ENCODE data around the gene ABCA6. TPM values are rescaled to one million over a fixed set of nuclear protein-coding genes. Genes with fewer than 3 reads are reported as not detected.

Gene ABCA6
- total and polyA plus RNA-seq, 5 donors from 2014 or later: 0.15 TPM; not detected in 4

- Histone ChIP-seq H3K27me3 (ENCODE audit: control insufficient read depth, insufficient read depth, low read length) (no peaks in the 10 kb centered on the region), H3K9me3 (ENCODE audit: control insufficient read depth in 2 of 2, low read length in 2 of 2) (no peaks in the 10 kb centered on the region), H3K4me1 (ENCODE audit: control insufficient read depth, insufficient read depth, low read length, poor library complexity, severe bottlenecking) (no peaks in the 10 kb centered on the region), H3K36me3 (ENCODE audit: control insufficient read depth, insufficient read depth, low read length) (no peaks in the 10 kb centered on the region), H3K4me3 (ENCODE audit: low read depth, low read length) (no peak overlapping the region), H3K27ac (ENCODE audit: insufficient read depth, low read length, poor library complexity, severe bottlenecking) (no peak overlapping the region)
- H3K9me3 Mint-ChIP-seq: peaks cover 0 to 6% (median 3%) of the 10 kb centered on the region in 7 donors
- H3K27me3 Mint-ChIP-seq: peaks cover 6% of the 10 kb centered on the region
- H3K4me3 Mint-ChIP-seq: no peak overlapping the region
- no peaks in the 10 kb centered on the region for H3K36me3 Mint-ChIP-seq
- no peak for ATAC-seq (ENCODE audit: low read depth in 2 of 2)
- no peak for DNase-seq
- no peak overlapping the region for H3K27ac Mint-ChIP-seq
- H3K4me1 Mint-ChIP-seq: no peaks in the 10 kb centered on the region
These were observed 7.6 kb downstream of the ABCA6 start for GRCh38 chr17:69134112-69134511.

- Histone ChIP-seq H3K4me1 (ENCODE audit: control insufficient read depth, insufficient read depth, low read length, poor library complexity, severe bottlenecking) (no peaks in the 10 kb centered on the region), H3K36me3 (ENCODE audit: control insufficient read depth, insufficient read depth, low read length) (no peaks in the 10 kb centered on the region), H3K27ac (ENCODE audit: insufficient read depth, low read length, poor library complexity, severe bottlenecking) (no peak overlapping the region), H3K4me3 (ENCODE audit: low read depth, low read length) (no peak overlapping the region), H3K27me3 (ENCODE audit: control insufficient read depth, insufficient read depth, low read length) (no peaks in the 10 kb centered on the region), H3K9me3 (ENCODE audit: control insufficient read depth in 2 of 2, low read length in 2 of 2) (no peaks in the 10 kb centered on the region)
- DNase-seq (no peak), ATAC-seq (ENCODE audit: low read depth in 2 of 2) (no peak)
- Mint-ChIP-seq H3K27me3 (peaks cover 6% of the 10 kb centered on the region), H3K27ac (no peak overlapping the region), H3K9me3 (peaks cover 0 to 6% (median 0%) of the 10 kb centered on the region in 7 donors), H3K4me1 (no peaks in the 10 kb centered on the region), H3K4me3 (no peak overlapping the region), H3K36me3 (no peaks in the 10 kb centered on the region)
These were observed 10.9 kb downstream of the ABCA6 start for GRCh38 chr17:69130627-69131296.

- no peak overlapping the region for H3K27ac ChIP-seq (ENCODE audit: insufficient read depth, low read length, poor library complexity, severe bottlenecking)
- H3K27me3 ChIP-seq (ENCODE audit: control insufficient read depth, insufficient read depth, low read length): no peaks in the 10 kb centered on the region
- H3K36me3 ChIP-seq (ENCODE audit: control insufficient read depth, insufficient read depth, low read length): no peaks in the 10 kb centered on the region
- ATAC-seq (ENCODE audit: low read depth in 2 of 2) (no peak), DNase-seq (no peak)
- H3K4me1 ChIP-seq (ENCODE audit: control insufficient read depth, insufficient read depth, low read length, poor library complexity, severe bottlenecking): no peaks in the 10 kb centered on the region
- Mint-ChIP-seq H3K4me3 (no peak overlapping the region), H3K36me3 (no peaks in the 10 kb centered on the region), H3K9me3 (peaks cover 0 to 3% (median 0%) of the 10 kb centered on the region in 7 donors), H3K27ac (no peak overlapping the region), H3K4me1 (no peaks in the 10 kb centered on the region), H3K27me3 (no peaks in the 10 kb centered on the region)
- H3K4me3 ChIP-seq (ENCODE audit: low read depth, low read length): no peak overlapping the region
- no peaks in the 10 kb centered on the region for H3K9me3 ChIP-seq (ENCODE audit: control insufficient read depth in 2 of 2, low read length in 2 of 2)
These were observed 18.1 kb downstream of the ABCA6 start for GRCh38 chr17:69123626-69124025.

- H3K36me3 Mint-ChIP-seq: no peaks in the 10 kb centered on the region
- H3K27me3 Mint-ChIP-seq: no peaks in the 10 kb centered on the region
- H3K27ac Mint-ChIP-seq: no peak overlapping the region
- no peaks in the 10 kb centered on the region for H3K36me3 ChIP-seq (ENCODE audit: control insufficient read depth, insufficient read depth, low read length)
- no peak overlapping the region for H3K4me3 ChIP-seq (ENCODE audit: low read depth, low read length)
- no peaks in the 10 kb centered on the region for H3K9me3 ChIP-seq (ENCODE audit: control insufficient read depth in 2 of 2, low read length in 2 of 2)
- H3K27ac ChIP-seq (ENCODE audit: insufficient read depth, low read length, poor library complexity, severe bottlenecking): no peak overlapping the region
- H3K9me3 Mint-ChIP-seq: peaks cover 0 to 3% (median 0%) of the 10 kb centered on the region in 7 donors
- H3K4me1 ChIP-seq (ENCODE audit: control insufficient read depth, insufficient read depth, low read length, poor library complexity, severe bottlenecking): no peaks in the 10 kb centered on the region
- no peaks in the 10 kb centered on the region for H3K27me3 ChIP-seq (ENCODE audit: control insufficient read depth, insufficient read depth, low read length)
- H3K4me1 Mint-ChIP-seq: no peaks in the 10 kb centered on the region
- ATAC-seq (ENCODE audit: low read depth in 2 of 2): no peak
- DNase-seq: no peak
- H3K4me3 Mint-ChIP-seq: no peak overlapping the region
These were observed 19.6 kb downstream of the ABCA6 start for GRCh38 chr17:69122065-69122464.

- no peaks in the 10 kb centered on the region for H3K36me3 ChIP-seq (ENCODE audit: control insufficient read depth, insufficient read depth, low read length)
- Mint-ChIP-seq H3K9me3 (no peaks in the 10 kb centered on the region), H3K4me1 (no peaks in the 10 kb centered on the region), H3K27ac (peak overlapping the region in 1 of 3 donors; percentile 48), H3K4me3 (no peak overlapping the region), H3K36me3 (no peaks in the 10 kb centered on the region), H3K27me3 (no peaks in the 10 kb centered on the region)
- H3K4me1 ChIP-seq (ENCODE audit: control insufficient read depth, insufficient read depth, low read length, poor library complexity, severe bottlenecking): no peaks in the 10 kb centered on the region
- no peaks in the 10 kb centered on the region for H3K9me3 ChIP-seq (ENCODE audit: control insufficient read depth in 2 of 2, low read length in 2 of 2)
- H3K4me3 ChIP-seq (ENCODE audit: low read depth, low read length): no peak overlapping the region
- H3K27me3 ChIP-seq (ENCODE audit: control insufficient read depth, insufficient read depth, low read length): no peaks in the 10 kb centered on the region
- DNase-seq: no peak
- no peak for ATAC-seq (ENCODE audit: low read depth in 2 of 2)
- no peak overlapping the region for H3K27ac ChIP-seq (ENCODE audit: insufficient read depth, low read length, poor library complexity, severe bottlenecking)
These were observed 23.6 kb downstream of the ABCA6 start for GRCh38 chr17:69117855-69118784.

GRCh38 chr17:69111794-69112193 is 29.9 kb downstream of the ABCA6 start:
- no peaks in the 10 kb centered on the region for H3K36me3 ChIP-seq (ENCODE audit: control insufficient read depth, insufficient read depth, low read length)
- Mint-ChIP-seq H3K4me3 (no peak overlapping the region), H3K27ac (no peak overlapping the region), H3K36me3 (no peaks in the 10 kb centered on the region), H3K4me1 (no peaks in the 10 kb centered on the region), H3K9me3 (no peaks in the 10 kb centered on the region), H3K27me3 (no peaks in the 10 kb centered on the region)
- no peaks in the 10 kb centered on the region for H3K4me1 ChIP-seq (ENCODE audit: control insufficient read depth, insufficient read depth, low read length, poor library complexity, severe bottlenecking)
- no peaks in the 10 kb centered on the region for H3K27me3 ChIP-seq (ENCODE audit: control insufficient read depth, insufficient read depth, low read length)
- ATAC-seq (ENCODE audit: low read depth in 2 of 2): no peak
- no peaks in the 10 kb centered on the region for H3K9me3 ChIP-seq (ENCODE audit: control insufficient read depth in 2 of 2, low read length in 2 of 2)
- H3K4me3 ChIP-seq (ENCODE audit: low read depth, low read length): no peak overlapping the region
- DNase-seq: no peak
- no peak overlapping the region for H3K27ac ChIP-seq (ENCODE audit: insufficient read depth, low read length, poor library complexity, severe bottlenecking)

- Histone ChIP-seq H3K27ac (ENCODE audit: insufficient read depth, low read length, poor library complexity, severe bottlenecking) (no peak overlapping the region), H3K9me3 (ENCODE audit: control insufficient read depth in 2 of 2, low read length in 2 of 2) (no peaks in the 10 kb centered on the region), H3K27me3 (ENCODE audit: control insufficient read depth, insufficient read depth, low read length) (no peaks in the 10 kb centered on the region), H3K36me3 (ENCODE audit: control insufficient read depth, insufficient read depth, low read length) (no peaks in the 10 kb centered on the region), H3K4me3 (ENCODE audit: low read depth, low read length) (no peak overlapping the region), H3K4me1 (ENCODE audit: control insufficient read depth, insufficient read depth, low read length, poor library complexity, severe bottlenecking) (no peaks in the 10 kb centered on the region)
- Mint-ChIP-seq H3K36me3 (no peaks in the 10 kb centered on the region), H3K4me3 (no peak overlapping the region), H3K4me1 (no peaks in the 10 kb centered on the region), H3K9me3 (no peaks in the 10 kb centered on the region), H3K27me3 (no peaks in the 10 kb centered on the region), H3K27ac (no peak overlapping the region)
- no peak for ATAC-seq (ENCODE audit: low read depth in 2 of 2)
- DNase-seq: no peak
These were observed 35.6 kb downstream of the ABCA6 start for GRCh38 chr17:69105907-69106730.
